ENCODE results near the gene MINPP1.
"Not testable (repeated sequence)": the region's sequence is repeated elsewhere in the genome, so short reads cannot be mapped to it uniquely, and the experiment has no call there.

DNA sequence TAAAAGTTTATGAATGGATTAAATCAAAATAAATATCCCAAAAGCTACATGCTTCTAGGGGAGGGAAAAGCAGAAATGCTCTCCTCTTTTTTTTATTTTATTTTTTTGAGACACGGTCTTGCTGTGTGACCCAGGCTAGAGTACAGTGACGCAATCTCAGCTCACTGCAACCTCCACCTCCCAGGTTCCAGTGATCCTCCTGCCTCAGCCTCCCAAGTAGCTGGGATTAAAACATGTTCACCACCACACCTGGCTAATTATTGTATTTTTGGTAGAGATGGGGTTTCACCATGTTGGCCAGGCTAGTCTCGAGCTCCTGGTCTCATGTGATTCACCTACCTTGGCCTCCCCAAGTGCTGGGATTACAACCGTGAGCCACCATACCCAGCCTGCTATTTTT lies 88.2 kb downstream of the MINPP1 start:
- TF ChIP-seq POLR2A (IDR thresholded peaks at IDR 0.05): not testable (repeated sequence)
- TF ChIP-seq, protein P1, sequence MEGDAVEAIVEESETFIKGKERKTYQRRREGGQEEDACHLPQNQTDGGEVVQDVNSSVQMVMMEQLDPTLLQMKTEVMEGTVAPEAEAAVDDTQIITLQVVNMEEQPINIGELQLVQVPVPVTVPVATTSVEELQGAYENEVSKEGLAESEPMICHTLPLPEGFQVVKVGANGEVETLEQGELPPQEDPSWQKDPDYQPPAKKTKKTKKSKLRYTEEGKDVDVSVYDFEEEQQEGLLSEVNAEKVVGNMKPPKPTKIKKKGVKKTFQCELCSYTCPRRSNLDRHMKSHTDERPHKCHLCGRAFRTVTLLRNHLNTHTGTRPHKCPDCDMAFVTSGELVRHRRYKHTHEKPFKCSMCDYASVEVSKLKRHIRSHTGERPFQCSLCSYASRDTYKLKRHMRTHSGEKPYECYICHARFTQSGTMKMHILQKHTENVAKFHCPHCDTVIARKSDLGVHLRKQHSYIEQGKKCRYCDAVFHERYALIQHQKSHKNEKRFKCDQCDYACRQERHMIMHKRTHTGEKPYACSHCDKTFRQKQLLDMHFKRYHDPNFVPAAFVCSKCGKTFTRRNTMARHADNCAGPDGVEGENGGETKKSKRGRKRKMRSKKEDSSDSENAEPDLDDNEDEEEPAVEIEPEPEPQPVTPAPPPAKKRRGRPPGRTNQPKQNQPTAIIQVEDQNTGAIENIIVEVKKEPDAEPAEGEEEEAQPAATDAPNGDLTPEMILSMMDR (IDR thresholded peaks at IDR 0.05): not testable (repeated sequence)
